ENCODE results near the gene OSBPL5.

The OSBPL5 gene

GRCh38 chr11:3134218-3134621, 30.9 kb downstream of the OSBPL5 start:
- no peak for TF ChIP-seq FOXP2 (optimal IDR thresholded peaks at IDR 0.05; ENCODE audit: borderline replicate concordance, extremely low read depth, extremely low read length, insufficient read depth)
- no peak for TF ChIP-seq SIN3A (IDR thresholded peaks at IDR 0.05; ENCODE audit: borderline replicate concordance, insufficient read depth, low read length)
- no peak for TF ChIP-seq TAF1 (IDR thresholded peaks at IDR 0.05; ENCODE audit: borderline replicate concordance, insufficient read depth, low read length)

GRCh38 chr11:3133261-3134217, 31.6 kb downstream of the OSBPL5 start:
- TF ChIP-seq POLR2AphosphoS5 (IDR thresholded peaks at IDR 0.05; ENCODE audit: low read depth, low read length) (no peak), TAF1 (IDR thresholded peaks at IDR 0.05; ENCODE audit: borderline replicate concordance, insufficient read depth, low read length) (no peak), FOXP2 (optimal IDR thresholded peaks at IDR 0.05; ENCODE audit: borderline replicate concordance, extremely low read depth, extremely low read length, insufficient read depth) (no peak), REST (IDR thresholded peaks at IDR 0.05; ENCODE audit: insufficient read depth in 1 of 2, low read depth in 2 of 2, low read length in 2 of 2) (no peak), SIN3A (IDR thresholded peaks at IDR 0.05; ENCODE audit: borderline replicate concordance, insufficient read depth, low read length) (no peak)

GRCh38 chr11:3132831-3133260, 32.3 kb downstream of the OSBPL5 start:
- TF ChIP-seq POLR2AphosphoS5 (IDR thresholded peaks at IDR 0.05; ENCODE audit: low read depth, low read length) = no peak
- TF ChIP-seq FOXP2 (optimal IDR thresholded peaks at IDR 0.05; ENCODE audit: borderline replicate concordance, extremely low read depth, extremely low read length, insufficient read depth) = no peak
- no peak for TF ChIP-seq TAF1 (IDR thresholded peaks at IDR 0.05; ENCODE audit: borderline replicate concordance, insufficient read depth, low read length)
- no peak for TF ChIP-seq SIN3A (IDR thresholded peaks at IDR 0.05; ENCODE audit: borderline replicate concordance, insufficient read depth, low read length)

GRCh38 chr11:3132271-3132781, 32.8 kb downstream of the OSBPL5 start:
- TF ChIP-seq FOXP2 (optimal IDR thresholded peaks at IDR 0.05; ENCODE audit: borderline replicate concordance, extremely low read depth, extremely low read length, insufficient read depth) (no peak), REST (IDR thresholded peaks at IDR 0.05; ENCODE audit: insufficient read depth in 1 of 2, low read depth in 2 of 2, low read length in 2 of 2) (no peak), SIN3A (IDR thresholded peaks at IDR 0.05; ENCODE audit: borderline replicate concordance, insufficient read depth, low read length) (no peak), POLR2AphosphoS5 (IDR thresholded peaks at IDR 0.05; ENCODE audit: low read depth, low read length) (no peak), TAF1 (IDR thresholded peaks at IDR 0.05; ENCODE audit: borderline replicate concordance, insufficient read depth, low read length) (no peak)

- TF ChIP-seq POLR2AphosphoS5 (IDR thresholded peaks at IDR 0.05; ENCODE audit: low read depth, low read length) (no peak), SIN3A (IDR thresholded peaks at IDR 0.05; ENCODE audit: borderline replicate concordance, insufficient read depth, low read length) (no peak), TAF1 (IDR thresholded peaks at IDR 0.05; ENCODE audit: borderline replicate concordance, insufficient read depth, low read length) (no peak), FOXP2 (optimal IDR thresholded peaks at IDR 0.05; ENCODE audit: borderline replicate concordance, extremely low read depth, extremely low read length, insufficient read depth) (no peak)
These were observed 33.7 kb downstream of the OSBPL5 start for GRCh38 chr11:3131330-3131941.

GRCh38 chr11:3130269-3131071, 34.6 kb downstream of the OSBPL5 start:
- TF ChIP-seq FOXP2 (optimal IDR thresholded peaks at IDR 0.05; ENCODE audit: borderline replicate concordance, extremely low read depth, extremely low read length, insufficient read depth) (no peak), REST (IDR thresholded peaks at IDR 0.05; ENCODE audit: insufficient read depth in 1 of 2, low read depth in 2 of 2, low read length in 2 of 2) (no peak), TAF1 (IDR thresholded peaks at IDR 0.05; ENCODE audit: borderline replicate concordance, insufficient read depth, low read length) (no peak), SIN3A (IDR thresholded peaks at IDR 0.05; ENCODE audit: borderline replicate concordance, insufficient read depth, low read length) (no peak), POLR2AphosphoS5 (IDR thresholded peaks at IDR 0.05; ENCODE audit: low read depth, low read length) (no peak)

Data from PFSK-1 (cell line).